B cell (primary cell): Measurements from ENCODE around the gene GHDC. TPM values are rescaled to one million over a fixed set of nuclear protein-coding genes. Genes with fewer than 3 reads are reported as not detected.
"Not testable (repeated sequence)": the region's sequence is repeated elsewhere in the genome, so short reads cannot be mapped to it uniquely, and the experiment has no call there.

Experiments
- ATAC-seq: fragments of 200-7000 bp; cut with Tn5 transposase; one replicate; pipeline ENCODE4 v1.10.0; 2021; ENCODE audit warnings: low read depth, mild to moderate bottlenecking, moderate number of reproducible peaks, moderate library complexity
- CTCF ChIA-PET: fragments of 350-600 bp; sonication (Branson Sonifier 250); formaldehyde crosslinking; loops from one replicate; lab custom pipeline; 2021; ENCODE audit warnings: antibody characterized with exemption, inconsistent platforms; lab: Charles Lee
- POLR2A ChIA-PET: fragments of 350-600 bp; sonication (Branson Sonifier 250); formaldehyde crosslinking; loops from one replicate; lab custom pipeline; 2021; ENCODE audit warnings: antibody characterized with exemption; lab: Charles Lee
- DNase-seq: peaks from one replicate; pipeline ENCODE4 v3.0.0; 2013
- H2AFZ ChIP-seq: 2 replicates; pipeline ENCODE4 v1.6.1; 2012; ENCODE audit warnings: mild to moderate bottlenecking, low read depth, low read length; ENCODE audit not compliant: insufficient read depth, poor library complexity, severe bottlenecking
- H3K27ac ChIP-seq, 2 donors: 1 replicate in 1 of 2; 2 replicates in 1 of 2; pipeline ENCODE4 v1.5.1; 2012 to 2013; ENCODE audit warnings: low read length in 2 of 2, mild to moderate bottlenecking in 2 of 2, moderate library complexity in 1 of 2
- H3K27me3 ChIP-seq, 4 experiments: fragments of 200-600 bp in 1 of 4; sonication (generic) in 1 of 4; replicated peaks in 1 of 4; 1 replicate in 2 of 4; 2 replicates in 2 of 4; pipeline versions ENCODE4 v1.6.1 to v1.7.0; 2013 to 2016; ENCODE audit warnings: low read length in 3 of 4, mild to moderate bottlenecking in 2 of 4, mixed read lengths in 1 of 4, moderate library complexity in 1 of 4; ENCODE audit not compliant: insufficient read depth in 4 of 4, control insufficient read depth in 3 of 4; ENCODE audit errors: control extremely low read depth in 1 of 4
- H3K36me3 ChIP-seq, 2 experiments: replicated peaks in 1 of 2; 1 replicate in 1 of 2; 2 replicates in 1 of 2; pipeline versions ENCODE4 v1.6.1 to v1.7.1; 2013; ENCODE audit warnings: low read length in 1 of 2; ENCODE audit not compliant: insufficient read depth in 2 of 2, control insufficient read depth in 1 of 2; ENCODE audit errors: control extremely low read depth in 1 of 2, extremely low read depth in 1 of 2
- H3K4me1 ChIP-seq, 2 donors: fragments of 200-600 bp in 1 of 2; sonication (generic) in 1 of 2; 1 replicate in 1 of 2; 2 replicates in 1 of 2; pipeline versions ENCODE4 v1.5.1 to v1.6.1; 2013 to 2017; ENCODE audit warnings: low read length in 2 of 2; ENCODE audit not compliant: control insufficient read depth in 2 of 2, insufficient read depth in 2 of 2
- H3K4me2 ChIP-seq: replicated peaks from 2 replicates; pipeline ENCODE3; 2012; ENCODE audit warnings: mild to moderate bottlenecking, low read depth, low read length; ENCODE audit not compliant: poor library complexity, severe bottlenecking
- H3K4me3 ChIP-seq, 5 experiments: fragments of 200-600 bp in 1 of 5; sonication (generic) in 1 of 5; 1 replicate in 3 of 5; 2 replicates in 2 of 5; pipeline versions ENCODE4 v1.5.1 to v1.7.0; 2011 to 2016; ENCODE audit warnings: low read length in 4 of 5, mild to moderate bottlenecking in 4 of 5, low read depth in 2 of 5, control low read depth in 1 of 5, moderate library complexity in 1 of 5; ENCODE audit not compliant: insufficient read depth in 1 of 5; ENCODE audit errors: control extremely low read depth in 1 of 5, extremely low read depth in 1 of 5
- H3K79me2 ChIP-seq: fragments of 200-600 bp; sonication (generic); one replicate; pipeline ENCODE4 v1.6.0; 2016; ENCODE audit warnings: low read length; ENCODE audit not compliant: control insufficient read depth, insufficient read depth
- H3K9ac ChIP-seq: fragments of 200-600 bp; sonication (generic); 2 replicates; pipeline ENCODE4 v1.6.1; 2017; ENCODE audit warnings: mild to moderate bottlenecking, low read length, moderate library complexity
- H3K9me3 ChIP-seq, 3 donors: one replicate each; pipeline versions ENCODE4 v1.6.1 to v1.7.1; 2013; ENCODE audit warnings: low read length in 2 of 3; ENCODE audit not compliant: control insufficient read depth in 2 of 3, insufficient read depth in 1 of 3; ENCODE audit errors: control extremely low read depth in 1 of 3
- H4K20me1 ChIP-seq: 2 replicates; pipeline ENCODE4 v1.6.0; 2012; ENCODE audit warnings: mild to moderate bottlenecking, low read length; ENCODE audit not compliant: insufficient read depth, control insufficient read depth, poor library complexity, severe bottlenecking
- H3K27ac Mint-ChIP-seq: one replicate; pipeline ENCODE4 v1.8.0; 2021; ENCODE audit warnings: mixed read lengths
- H3K27me3 Mint-ChIP-seq: one replicate; pipeline ENCODE4 v1.8.0; 2021; ENCODE audit warnings: mixed read lengths
- H3K4me1 Mint-ChIP-seq: one replicate; pipeline ENCODE4 v1.8.0; 2021; ENCODE audit warnings: mixed read lengths
- H3K4me3 Mint-ChIP-seq: one replicate; pipeline ENCODE4 v1.8.0; 2021; ENCODE audit warnings: mixed read lengths
- H3K9me3 Mint-ChIP-seq: one replicate; pipeline ENCODE4 v1.8.0; 2022; ENCODE audit warnings: mixed read lengths; ENCODE audit not compliant: insufficient read depth
- CTCF ChIP-seq: fragments of 200-600 bp; IDR thresholded peaks from one replicate; pipeline ENCODE4 v1.8.0; 2022; ENCODE audit warnings: antibody characterized with exemption, mild to moderate bottlenecking
- EZH2 ChIP-seq: IDR thresholded peaks from 2 replicates; pipeline ENCODE4 v1.6.1; 2012; ENCODE audit warnings: borderline replicate concordance, low read depth, mild to moderate bottlenecking, moderate library complexity, low read length; ENCODE audit not compliant: insufficient read depth, poor library complexity, severe bottlenecking
- WGBS: methylation state at CpG from one replicate; pipeline ENCODE4 v1.1.5; 2013; ENCODE audit warnings: missing lambda C conversion rate; ENCODE audit not compliant: insufficient coverage; 5-methylcytosine and 5-hydroxymethylcytosine counted together
- intact Hi-C: fragments of 100-400 bp; cut with micrococcal nuclease; formaldehyde crosslinking; loops from one replicate; pipeline ENCODE4 v1.10.0; 2022
- polyA plus RNA-seq: library from polyadenylated mRNA; depleted of rRNA; stranded (reverse); fragments of >200 nt; gene quantifications from 2 replicates; pipeline ENCODE4 v1.2.3, GENCODE V29; 2012
- total RNA-seq, 2 donors: library from RNA; stranded (reverse); fragments of 120-200 nt in 1 of 2; gene quantifications; 1 replicate in 1 of 2; 2 replicates in 1 of 2; pipeline versions ENCODE4 v1.2.3 to v1.2.4, GENCODE V29; 2013 to 2022

Gene GHDC
- total and polyA plus RNA-seq, 2 donors (not counting 1 experiment from before 2014, with no cell fraction given): 41.5 to 65.4 TPM

GRCh38 chr17:42219280-42219679 is 25.0 kb upstream of the GHDC start:
- ATAC-seq, H3K4me2 ChIP-seq, H3K9ac ChIP-seq, H3K9me3 Mint-ChIP-seq, intact Hi-C loops, H3K27ac Mint-ChIP-seq, H3K79me2 ChIP-seq, H3K9me3 ChIP-seq, CTCF ChIA-PET, H3K4me3 Mint-ChIP-seq, H3K27me3 Mint-ChIP-seq, H3K27ac ChIP-seq, DNase-seq, H4K20me1 ChIP-seq, H3K4me3 ChIP-seq, POLR2A ChIA-PET, H3K27me3 ChIP-seq, H3K4me1 ChIP-seq, H2AFZ ChIP-seq, H3K4me1 Mint-ChIP-seq: not testable (repeated sequence)
- peaks cover 20 to 61% of the 10 kb centered on the region in 2 experiments for H3K36me3 ChIP-seq
- WGBS: no CpG with 5 or more reads among the region's 17 CpGs

GRCh38 chr17:42214156-42214555 is 19.9 kb upstream of the GHDC start:
- CTCF ChIA-PET: interaction anchor here (0.9 to 1.2 kb wide), 3 partner anchors 8 to 76 kb away, joined by 3 to 6 read pairs (median 3); no protein-coding TSS in a partner anchor
- no peak overlapping the region for H3K27ac Mint-ChIP-seq

More at GRCh38 chr17:42214156-42214555, 19.9 kb upstream of the GHDC start:
- intact Hi-C loops: no loop called here
- no CpG with 5 or more reads among the region's 2 CpGs for WGBS
- Histone ChIP-seq H3K79me2 (no peaks in the 10 kb centered on the region), H3K4me2 (no peak overlapping the region), H3K36me3 (peaks cover 21 to 69% of the 10 kb centered on the region in 2 experiments), H2AFZ (no peak overlapping the region), H3K4me1 (no peaks in the 10 kb centered on the region), H4K20me1 (no peaks in the 10 kb centered on the region), H3K9me3 (no peaks in the 10 kb centered on the region), H3K4me3 (no peak overlapping the region), H3K27ac (no peak overlapping the region), H3K27me3 (no peaks in the 10 kb centered on the region), H3K9ac (no peak overlapping the region)
- DNase-seq (no peak), ATAC-seq (no peak)
- POLR2A ChIA-PET: interaction anchor here (0.6 kb wide), 1 partner anchor 198 kb away, joined by 3 read pairs; no protein-coding TSS in a partner anchor
- H3K9me3 Mint-ChIP-seq: no peaks in the 10 kb centered on the region
- no peak overlapping the region for H3K4me3 Mint-ChIP-seq
- H3K27me3 Mint-ChIP-seq: no peaks in the 10 kb centered on the region
- TF ChIP-seq CTCF: no peak
- TF ChIP-seq EZH2: no peak
- H3K4me1 Mint-ChIP-seq: no peaks in the 10 kb centered on the region
